ENCODE measurements around the gene INHA. TPM values are rescaled to one million over a fixed set of nuclear protein-coding genes. Genes with fewer than 3 reads are reported as not detected.

The INHA gene, protein sequence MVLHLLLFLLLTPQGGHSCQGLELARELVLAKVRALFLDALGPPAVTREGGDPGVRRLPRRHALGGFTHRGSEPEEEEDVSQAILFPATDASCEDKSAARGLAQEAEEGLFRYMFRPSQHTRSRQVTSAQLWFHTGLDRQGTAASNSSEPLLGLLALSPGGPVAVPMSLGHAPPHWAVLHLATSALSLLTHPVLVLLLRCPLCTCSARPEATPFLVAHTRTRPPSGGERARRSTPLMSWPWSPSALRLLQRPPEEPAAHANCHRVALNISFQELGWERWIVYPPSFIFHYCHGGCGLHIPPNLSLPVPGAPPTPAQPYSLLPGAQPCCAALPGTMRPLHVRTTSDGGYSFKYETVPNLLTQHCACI
- total RNA-seq = 1.0 TPM in 1 of 2 replicates, not detected in the other

DNA sequence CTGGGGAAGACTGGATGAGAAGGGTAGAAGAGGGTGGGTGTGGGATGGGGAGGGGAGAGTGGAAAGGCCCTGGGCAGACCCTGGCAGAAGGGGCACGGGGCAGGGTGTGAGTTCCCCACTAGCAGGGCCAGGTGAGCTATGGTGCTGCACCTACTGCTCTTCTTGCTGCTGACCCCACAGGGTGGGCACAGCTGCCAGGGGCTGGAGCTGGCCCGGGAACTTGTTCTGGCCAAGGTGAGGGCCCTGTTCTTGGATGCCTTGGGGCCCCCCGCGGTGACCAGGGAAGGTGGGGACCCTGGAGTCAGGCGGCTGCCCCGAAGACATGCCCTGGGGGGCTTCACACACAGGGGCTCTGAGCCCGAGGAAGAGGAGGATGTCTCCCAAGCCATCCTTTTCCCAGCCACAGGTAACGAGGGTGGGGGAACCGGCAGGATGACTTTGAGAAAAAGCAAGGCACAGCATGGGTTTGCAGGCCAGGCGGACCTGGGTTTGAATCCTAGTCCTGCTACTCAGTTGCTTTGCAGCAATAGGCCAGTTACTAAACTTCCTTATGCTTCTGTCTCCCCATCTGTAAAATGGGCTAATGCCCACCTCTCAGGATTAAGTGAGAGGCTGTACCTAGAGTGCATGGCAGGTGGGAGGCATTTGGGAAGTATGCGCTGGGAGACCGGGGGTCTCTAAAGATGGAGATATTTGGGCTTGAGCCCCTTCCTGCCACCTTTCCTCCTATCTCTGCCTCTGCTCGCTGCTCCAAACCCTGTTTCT is at the start of gene INHA:
Gene INHA (plus strand): TSS at position 74 of the 765 bp plus-strand sequence. CDS start 65 bp downstream, at position 139.

DNA sequence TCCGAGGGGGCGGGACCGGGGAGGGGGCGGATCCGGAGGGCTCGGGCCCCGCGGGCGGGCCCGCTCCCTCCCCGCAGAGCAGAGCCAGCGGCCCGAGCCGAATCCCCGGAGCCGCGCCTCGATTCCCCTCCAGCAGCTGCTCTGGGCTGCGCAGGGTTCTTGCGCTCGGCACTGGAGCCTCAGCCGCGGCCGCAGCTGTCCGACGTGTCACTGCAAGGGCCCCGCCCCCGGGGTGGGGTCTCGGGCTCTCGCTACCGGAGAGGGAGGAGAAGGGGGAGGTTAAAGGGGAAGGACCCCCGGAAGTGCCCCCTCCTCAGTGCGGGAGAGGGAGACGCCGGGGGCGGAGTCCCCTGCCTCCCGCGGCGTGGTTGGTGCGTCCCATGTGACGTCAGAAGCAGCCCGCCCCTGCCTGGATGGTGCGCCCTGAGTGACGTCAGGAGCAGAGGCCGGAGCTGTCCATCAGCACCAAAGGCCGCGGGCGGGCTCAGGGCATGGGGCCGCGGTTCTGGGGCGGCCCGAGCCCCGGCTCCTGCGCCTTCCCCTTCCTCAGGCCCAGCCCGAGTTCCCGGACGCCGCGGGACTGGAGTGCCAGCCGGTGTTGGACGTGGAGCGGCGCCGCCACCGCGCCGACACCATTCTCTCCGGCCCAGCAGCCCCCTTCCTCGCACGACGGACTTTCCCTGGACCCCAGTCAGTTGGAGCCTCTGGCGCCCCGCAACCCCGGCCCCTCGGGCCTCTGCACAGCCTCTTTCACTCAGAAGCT is 28.3 kb upstream of the INHA start, which contains the start of the genes CHPF and TMEM198:
Gene CHPF (minus strand): TSS at position 214 of the 763 bp plus-strand sequence. CDS start 271 bp downstream, outside the sequence.
Gene TMEM198 (plus strand): TSS at position 433 of the 763 bp plus-strand sequence. CDS start 700 bp downstream, outside the sequence.

DNA sequence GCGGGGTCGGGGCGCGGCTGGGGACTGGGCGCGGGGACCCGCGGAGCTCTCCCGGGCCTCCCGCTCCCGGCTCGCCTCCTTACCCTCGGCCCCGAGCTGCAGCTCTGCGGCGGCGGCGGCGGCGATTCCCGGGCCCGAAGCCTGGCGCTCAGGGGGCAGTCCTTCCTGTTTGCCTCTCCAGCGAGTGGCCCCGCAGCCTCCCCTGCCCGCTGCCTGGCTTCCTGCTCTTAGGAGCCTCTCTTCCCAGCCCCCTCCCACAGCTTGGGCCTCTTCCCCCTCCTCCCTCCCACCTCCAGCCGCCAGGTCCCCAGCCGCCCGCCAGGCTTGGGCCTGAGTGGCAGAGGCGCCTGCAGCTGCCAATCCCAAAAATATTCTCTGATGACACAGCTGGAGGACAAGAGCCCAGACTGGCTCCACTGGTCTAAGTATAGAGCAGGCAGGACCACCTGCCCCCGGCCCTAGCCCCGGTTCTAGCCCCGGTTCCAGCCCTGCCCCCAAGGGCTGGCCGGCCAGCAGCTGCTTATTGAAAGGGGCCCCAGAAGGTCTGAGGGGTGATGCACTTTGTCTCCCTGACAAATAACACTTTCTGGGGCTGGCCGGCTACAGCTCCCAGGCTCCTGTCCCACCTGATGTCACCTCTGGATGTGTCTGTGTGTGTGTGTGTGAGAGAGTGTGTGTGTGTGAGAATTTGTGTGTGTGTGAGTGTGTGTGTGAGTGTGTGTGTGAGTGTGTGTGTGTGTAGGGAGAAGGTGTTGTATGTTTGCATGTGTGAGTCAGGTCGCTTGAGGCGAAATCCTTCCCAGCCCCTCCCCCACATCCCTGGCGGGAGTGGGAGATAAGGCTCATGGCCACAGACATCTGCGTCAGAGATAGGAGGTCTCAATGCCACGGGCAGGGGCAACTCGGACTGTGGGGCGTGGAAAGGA is 536 bp upstream of the INHA start, which contains the start of gene OBSL1:
Gene OBSL1 (minus strand): TSS at position 229 of the 926 bp plus-strand sequence. CDS start 307 bp downstream, outside the sequence.

DNA sequence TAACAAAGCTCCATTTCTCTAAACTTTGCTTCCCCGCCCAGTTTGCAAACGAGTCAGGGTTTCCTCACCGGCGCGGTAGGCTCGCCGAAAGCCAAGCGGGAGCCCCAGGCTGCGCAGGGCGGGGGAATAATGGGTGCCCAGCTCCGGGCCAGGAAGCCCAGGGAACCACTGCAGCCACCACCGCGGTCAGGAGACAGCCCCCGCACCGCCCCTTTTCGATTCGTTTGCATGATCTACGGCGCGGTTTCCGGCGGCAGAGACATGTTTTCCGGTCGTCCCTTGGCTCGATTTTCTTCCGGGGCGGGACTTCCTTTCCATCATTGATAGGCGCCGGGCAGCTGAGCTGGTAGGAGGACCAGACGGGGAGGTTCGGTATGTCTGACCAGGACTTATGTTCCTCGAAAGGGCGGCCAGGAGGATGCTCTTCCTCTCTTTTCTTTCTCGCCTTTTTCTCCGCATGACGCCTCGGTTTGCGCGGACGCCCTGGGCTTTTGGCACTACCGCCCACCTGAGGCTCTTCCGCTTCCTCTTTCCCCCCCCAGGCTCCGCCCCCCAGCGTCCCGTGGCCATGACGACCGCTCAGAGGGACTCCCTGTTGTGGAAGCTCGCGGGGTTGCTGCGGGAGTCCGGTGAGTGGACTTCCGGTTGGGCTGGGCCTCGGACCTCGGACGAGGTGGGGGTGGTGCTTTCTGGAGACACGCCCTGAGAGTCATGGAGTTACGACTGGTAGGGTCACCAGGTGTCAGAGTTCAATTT is 25.6 kb downstream of the INHA start, which contains the start of gene STK11IP:
Gene STK11IP (plus strand): TSS at position 306 of the 756 bp plus-strand sequence. CDS start 263 bp downstream, at position 569.

Other genes starting within 250 kb of the INHA start
- gene RESP18, start 239.6 kb upstream of the INHA start, total RNA-seq = not detected in 2 replicates
- 36.3 and 73.0 TPM in 2 replicates for gene DNPEP, start 184.4 kb upstream of the INHA start, total RNA-seq
- gene DES, start 153.9 kb upstream of the INHA start, total RNA-seq = 0.98 and 30.6 TPM in 2 replicates
- 6.8 and 24.8 TPM in 2 replicates for gene SPEG, start 137.5 kb upstream of the INHA start, total RNA-seq
- gene GMPPA, start 73.4 kb upstream of the INHA start, total RNA-seq = 37.0 and 59.0 TPM in 2 replicates
- not detected in 2 replicates for gene ASIC4, start 57.8 kb upstream of the INHA start, total RNA-seq
- gene CHPF, start 28.5 kb upstream of the INHA start, total RNA-seq = 164 and 424 TPM in 2 replicates
- gene TMEM198, start 28.3 kb upstream of the INHA start, total RNA-seq = 1.1 and 5.1 TPM in 2 replicates
- 55.2 and 101 TPM in 2 replicates for gene OBSL1, start 771 bp upstream of the INHA start, total RNA-seq
- 15.3 and 25.6 TPM in 2 replicates for gene STK11IP, start 25.5 kb downstream of the INHA start, total RNA-seq
- 9.0 and 20.0 TPM in 2 replicates for gene SLC4A3, start 55.3 kb downstream of the INHA start, total RNA-seq